Keratinocyte (primary cell): ENCODE results near the gene ANKRD9. TPM values are rescaled to one million over a fixed set of nuclear protein-coding genes. Genes with fewer than 3 reads are reported as not detected.
A peak's percentile ranks its signal among the peaks of the same experiment; 100 is the strongest.

Experiments used
- DNase-seq: peaks from one replicate; pipeline ENCODE4 v3.0.0-alpha.2; 2011; ENCODE audit warnings: low read depth, missing footprints, low spot score
- FAIRE-seq: peaks from 2 replicates; lab custom pipeline; 2011; peaks lifted over from hg19 to GRCh38; lab: Jason Lieb, UNC
- H2AFZ ChIP-seq: 2 replicates; pipeline ENCODE4 v1.6.0; 2012; ENCODE audit warnings: low read length, control low read depth, inconsistent platforms; ENCODE audit not compliant: control insufficient read depth
- H3K27ac ChIP-seq: 2 replicates; pipeline ENCODE4 v1.5.1; 2011; ENCODE audit warnings: low read length; ENCODE audit not compliant: control insufficient read depth, insufficient read depth
- H3K27me3 ChIP-seq: 3 replicates; pipeline ENCODE4 v1.6.0; 2011; ENCODE audit warnings: low read length; ENCODE audit not compliant: control insufficient read depth, insufficient read depth; ENCODE audit errors: extremely low read depth
- H3K36me3 ChIP-seq, 2 experiments: 2 replicates in 1 of 2; 3 replicates in 1 of 2; pipeline ENCODE4 v1.5.1; 2011; ENCODE audit warnings: low read length in 2 of 2, mild to moderate bottlenecking in 1 of 2; ENCODE audit not compliant: control insufficient read depth in 2 of 2, insufficient read depth in 2 of 2; ENCODE audit errors: extremely low read depth in 1 of 2
- H3K4me1 ChIP-seq: 3 replicates; pipeline ENCODE4 v1.5.1; 2011; ENCODE audit warnings: low read length; ENCODE audit not compliant: control insufficient read depth, insufficient read depth; ENCODE audit errors: extremely low read depth
- H3K4me2 ChIP-seq: 3 replicates; pipeline ENCODE4 v1.6.0; 2011; ENCODE audit warnings: low read depth, low read length; ENCODE audit not compliant: control insufficient read depth, insufficient read depth; ENCODE audit errors: extremely low read depth
- H3K4me3 ChIP-seq, 3 experiments: fragments of 200-600 bp in 1 of 3; sonication (generic) in 1 of 3; 2 replicates in 2 of 3; 3 replicates in 1 of 3; pipeline ENCODE4 v1.5.1; 2011 to 2016; ENCODE audit warnings: low read length in 3 of 3, mild to moderate bottlenecking in 3 of 3, control low read depth in 2 of 3, inconsistent platforms in 1 of 3, low read depth in 1 of 3, mixed read lengths in 1 of 3, mixed run types in 1 of 3, moderate library complexity in 1 of 3; ENCODE audit not compliant: control insufficient read depth in 2 of 3, insufficient read depth in 2 of 3; ENCODE audit errors: extremely low read depth in 1 of 3
- H3K79me2 ChIP-seq: 2 replicates; pipeline ENCODE4 v1.6.0; 2012; ENCODE audit warnings: low read length; ENCODE audit not compliant: control insufficient read depth, insufficient read depth
- H3K9ac ChIP-seq: 3 replicates; pipeline ENCODE4 v1.6.0; 2011; ENCODE audit warnings: low read length; ENCODE audit not compliant: control insufficient read depth, insufficient read depth; ENCODE audit errors: extremely low read depth
- H3K9me1 ChIP-seq: 3 replicates; pipeline ENCODE4 v1.6.0; 2011; ENCODE audit warnings: low read length; ENCODE audit not compliant: control insufficient read depth, insufficient read depth; ENCODE audit errors: extremely low read depth
- H3K9me3 ChIP-seq: 2 replicates; pipeline ENCODE4 v1.5.1; 2012; ENCODE audit warnings: low read depth, low read length; ENCODE audit not compliant: control insufficient read depth
- H4K20me1 ChIP-seq: 3 replicates; pipeline ENCODE4 v1.6.0; 2011; ENCODE audit warnings: low read length; ENCODE audit not compliant: control insufficient read depth, insufficient read depth; ENCODE audit errors: extremely low read depth
- EZH2 ChIP-seq: IDR thresholded peaks from one replicate; pipeline ENCODE4 v1.6.1; 2012; ENCODE audit warnings: inconsistent platforms, mild to moderate bottlenecking, low read length, moderate library complexity
- dilution Hi-C: fragments of 300-500 bp; cut with MboI; formaldehyde crosslinking; loops from one replicate; pipeline ENCODE4 v1.7.0; 2020; ENCODE audit warnings: low sequenced_read_pairs; ENCODE audit not compliant: extremely low pct_ligation_motif_present
- polyA plus RNA-seq, 5 experiments: library from polyadenylated mRNA; depleted of rRNA in 3 of 5; stranded (reverse) in 3 of 5; stranded (forward) in 1 of 5; unstranded in 1 of 5; fragments of >200 nt; gene quantifications; 1 replicate in 1 of 5; 2 replicates in 3 of 5; 3 replicates in 1 of 5; pipeline versions ENCODE4 v1.2.1 to v1.2.3, GENCODE V29; 2011 to 2012; ENCODE audit warnings: missing spikeins in 2 of 5, low read depth in 1 of 5, low replicate concordance in 1 of 5
- TF ChIP-seq, protein P1 (sequence below), 3 experiments: IDR thresholded peaks in 1 of 3; conservative IDR thresholded peaks in 1 of 3; optimal IDR thresholded peaks in 1 of 3; 2 replicates in 2 of 3; 3 replicates in 1 of 3; pipeline versions ENCODE3 to v1.5.1; 2011; ENCODE audit warnings: low read length in 3 of 3, mild to moderate bottlenecking in 3 of 3, moderate library complexity in 2 of 3, control low read depth in 1 of 3, inconsistent platforms in 1 of 3; ENCODE audit not compliant: insufficient read depth in 2 of 3; ENCODE audit errors: extremely low read depth in 1 of 3

Gene ANKRD9
- polyA plus RNA-seq, 1 donor (not counting 4 experiments of a cell fraction or from before 2014, with no cell fraction given): 4.9 TPM

DNA sequence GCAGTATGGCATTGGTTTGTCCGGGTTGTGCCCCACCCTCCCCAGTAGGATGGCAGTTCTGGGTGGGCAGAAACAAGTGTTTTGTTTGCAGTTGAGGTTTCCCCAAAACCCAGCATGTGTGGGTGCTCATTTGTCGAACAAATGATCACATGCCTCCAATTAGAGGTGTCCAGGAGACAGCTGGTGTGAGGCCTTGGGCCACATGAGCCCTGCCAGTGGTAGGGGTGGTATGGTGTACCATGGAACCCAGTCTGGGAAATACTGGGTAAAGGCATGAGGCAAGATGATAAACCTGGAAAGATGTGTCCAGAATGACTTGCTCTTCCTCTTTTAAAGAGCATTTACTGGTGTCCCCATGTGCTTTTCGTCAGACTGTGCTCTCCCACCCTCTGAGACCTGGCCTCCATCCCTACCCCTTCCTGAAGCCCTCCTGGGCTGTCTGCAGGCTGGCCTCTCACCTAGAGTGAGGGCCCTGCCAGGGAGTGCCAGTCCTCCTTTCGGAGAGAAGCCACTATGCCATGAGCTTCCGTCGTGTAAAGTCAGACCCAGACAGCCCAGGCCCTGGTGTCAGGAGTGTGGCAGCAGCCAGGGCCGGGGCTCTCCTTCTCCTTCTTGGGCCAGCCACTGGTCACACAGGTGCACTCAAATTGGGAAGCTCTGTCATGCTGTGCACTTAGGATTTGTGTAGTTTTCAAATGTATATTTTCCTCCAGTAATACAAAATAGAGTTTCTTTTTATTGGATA lies 17.6 kb downstream of the ANKRD9 start:
- TF ChIP-seq EZH2: no peak
- TF ChIP-seq, protein P1, sequence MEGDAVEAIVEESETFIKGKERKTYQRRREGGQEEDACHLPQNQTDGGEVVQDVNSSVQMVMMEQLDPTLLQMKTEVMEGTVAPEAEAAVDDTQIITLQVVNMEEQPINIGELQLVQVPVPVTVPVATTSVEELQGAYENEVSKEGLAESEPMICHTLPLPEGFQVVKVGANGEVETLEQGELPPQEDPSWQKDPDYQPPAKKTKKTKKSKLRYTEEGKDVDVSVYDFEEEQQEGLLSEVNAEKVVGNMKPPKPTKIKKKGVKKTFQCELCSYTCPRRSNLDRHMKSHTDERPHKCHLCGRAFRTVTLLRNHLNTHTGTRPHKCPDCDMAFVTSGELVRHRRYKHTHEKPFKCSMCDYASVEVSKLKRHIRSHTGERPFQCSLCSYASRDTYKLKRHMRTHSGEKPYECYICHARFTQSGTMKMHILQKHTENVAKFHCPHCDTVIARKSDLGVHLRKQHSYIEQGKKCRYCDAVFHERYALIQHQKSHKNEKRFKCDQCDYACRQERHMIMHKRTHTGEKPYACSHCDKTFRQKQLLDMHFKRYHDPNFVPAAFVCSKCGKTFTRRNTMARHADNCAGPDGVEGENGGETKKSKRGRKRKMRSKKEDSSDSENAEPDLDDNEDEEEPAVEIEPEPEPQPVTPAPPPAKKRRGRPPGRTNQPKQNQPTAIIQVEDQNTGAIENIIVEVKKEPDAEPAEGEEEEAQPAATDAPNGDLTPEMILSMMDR (optimal IDR thresholded peaks at IDR 0.05 in 1 of 3, IDR thresholded peaks at IDR 0.05 in 1 of 3, conservative IDR thresholded peaks at IDR 0.05 in 1 of 3; ENCODE audit: extremely low read depth in 1 of 3, insufficient read depth in 2 of 3, low read length in 3 of 3): no peak
- no peak overlapping the region for H3K4me3 ChIP-seq
- no peaks in the 10 kb centered on the region for H3K9me3 ChIP-seq
- peaks cover 9% of the 10 kb centered on the region for H3K4me1 ChIP-seq
- H3K27ac ChIP-seq: no peak overlapping the region
- no peak overlapping the region for H2AFZ ChIP-seq
- no peaks in the 10 kb centered on the region for H4K20me1 ChIP-seq
- no peaks in the 10 kb centered on the region for H3K27me3 ChIP-seq
- no peaks in the 10 kb centered on the region for H3K79me2 ChIP-seq
- H3K9ac ChIP-seq: no peak overlapping the region
- dilution Hi-C loops: no loop called here
- H3K9me1 ChIP-seq: no peaks in the 10 kb centered on the region
- no peak for DNase-seq
- no peak for FAIRE-seq
- no peak overlapping the region for H3K4me2 ChIP-seq
- no peaks in the 10 kb centered on the region for H3K36me3 ChIP-seq

GRCh38 chr14:102491366-102491765 lies 18.2 kb downstream of the ANKRD9 start:
- Histone ChIP-seq H4K20me1 (no peaks in the 10 kb centered on the region), H3K79me2 (no peaks in the 10 kb centered on the region), H3K27me3 (no peaks in the 10 kb centered on the region), H3K36me3 (no peaks in the 10 kb centered on the region), H3K27ac (no peak overlapping the region), H3K9me3 (no peaks in the 10 kb centered on the region), H3K9ac (no peak overlapping the region), H3K4me2 (peak overlapping the region; percentile 20), H3K9me1 (no peaks in the 10 kb centered on the region), H3K4me3 (no peak overlapping the region), H3K4me1 (peaks cover 9% of the 10 kb centered on the region), H2AFZ (no peak overlapping the region)
- TF ChIP-seq, protein P1 (optimal IDR thresholded peaks at IDR 0.05 in 1 of 3, IDR thresholded peaks at IDR 0.05 in 1 of 3, conservative IDR thresholded peaks at IDR 0.05 in 1 of 3; ENCODE audit: extremely low read depth in 1 of 3, insufficient read depth in 2 of 3, low read length in 3 of 3): no peak
- no peak for TF ChIP-seq EZH2
- FAIRE-seq: peak; percentile 83
- dilution Hi-C loops: no loop called here
- DNase-seq: no peak
